ENCODE data around the gene PLXND1.

Gene PLXND1

DNA sequence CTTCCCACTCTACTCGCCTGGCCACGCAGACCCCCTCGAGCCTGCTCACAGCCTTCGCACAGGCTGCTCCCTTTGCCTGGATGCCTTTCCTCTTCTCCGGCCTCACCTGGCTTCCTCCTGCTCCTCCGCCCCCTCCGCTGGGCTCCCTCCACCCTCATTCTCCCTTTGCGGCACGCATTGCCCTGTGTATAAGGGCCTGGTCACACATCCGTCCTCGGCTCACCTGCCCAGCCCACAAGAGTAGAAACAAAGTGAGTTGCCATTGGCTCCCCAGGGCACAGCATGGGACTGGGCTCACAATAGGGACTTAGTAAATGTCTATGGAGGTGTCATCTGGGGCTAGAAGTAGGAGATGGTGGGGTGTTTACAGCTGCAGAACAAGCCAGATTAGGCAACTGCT, 4.2 kb downstream of the PLXND1 start:
- TF ChIP-seq, protein P1, sequence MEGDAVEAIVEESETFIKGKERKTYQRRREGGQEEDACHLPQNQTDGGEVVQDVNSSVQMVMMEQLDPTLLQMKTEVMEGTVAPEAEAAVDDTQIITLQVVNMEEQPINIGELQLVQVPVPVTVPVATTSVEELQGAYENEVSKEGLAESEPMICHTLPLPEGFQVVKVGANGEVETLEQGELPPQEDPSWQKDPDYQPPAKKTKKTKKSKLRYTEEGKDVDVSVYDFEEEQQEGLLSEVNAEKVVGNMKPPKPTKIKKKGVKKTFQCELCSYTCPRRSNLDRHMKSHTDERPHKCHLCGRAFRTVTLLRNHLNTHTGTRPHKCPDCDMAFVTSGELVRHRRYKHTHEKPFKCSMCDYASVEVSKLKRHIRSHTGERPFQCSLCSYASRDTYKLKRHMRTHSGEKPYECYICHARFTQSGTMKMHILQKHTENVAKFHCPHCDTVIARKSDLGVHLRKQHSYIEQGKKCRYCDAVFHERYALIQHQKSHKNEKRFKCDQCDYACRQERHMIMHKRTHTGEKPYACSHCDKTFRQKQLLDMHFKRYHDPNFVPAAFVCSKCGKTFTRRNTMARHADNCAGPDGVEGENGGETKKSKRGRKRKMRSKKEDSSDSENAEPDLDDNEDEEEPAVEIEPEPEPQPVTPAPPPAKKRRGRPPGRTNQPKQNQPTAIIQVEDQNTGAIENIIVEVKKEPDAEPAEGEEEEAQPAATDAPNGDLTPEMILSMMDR (IDR thresholded peaks at IDR 0.05; ENCODE audit: low read depth, low read length), result no peak
- no peak for DNase-seq (ENCODE audit: low read depth)
- H3K4me3 ChIP-seq (ENCODE audit: low read depth, low read length), result peak overlapping the region; percentile 70

DNA sequence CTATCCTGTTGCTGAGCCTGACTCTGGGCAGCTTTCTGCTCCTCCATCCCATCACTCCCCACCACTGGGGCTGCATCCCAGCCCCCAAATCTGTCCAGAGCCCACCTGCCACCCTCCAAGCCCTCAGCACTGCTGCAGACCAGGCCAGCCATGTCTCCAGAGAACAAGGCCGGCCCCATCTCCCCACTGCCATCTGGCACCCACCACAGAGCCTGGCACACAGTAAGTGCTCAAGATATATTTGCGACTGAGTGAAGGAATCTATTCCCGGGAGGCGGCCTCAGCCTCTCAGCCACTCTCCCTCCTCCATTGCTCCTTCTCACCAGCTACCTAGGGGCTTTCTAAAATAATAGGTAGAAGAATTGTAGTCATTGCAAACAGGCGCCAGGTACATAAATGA, 4.8 kb downstream of the PLXND1 start:
- TF ChIP-seq MYC (IDR thresholded peaks at IDR 0.05; ENCODE audit: low read depth, low read length) (no peak), POLR2A (IDR thresholded peaks at IDR 0.05; ENCODE audit: extremely low read depth, insufficient read length) (no peak), MAX (IDR thresholded peaks at IDR 0.05; ENCODE audit: low read depth, low read length) (no peak)
- TF ChIP-seq, protein P1 (IDR thresholded peaks at IDR 0.05; ENCODE audit: low read depth, low read length), result no peak
- no peak for DNase-seq (ENCODE audit: low read depth)
- no peak overlapping the region for H3K4me3 ChIP-seq (ENCODE audit: low read depth, low read length)

DNA sequence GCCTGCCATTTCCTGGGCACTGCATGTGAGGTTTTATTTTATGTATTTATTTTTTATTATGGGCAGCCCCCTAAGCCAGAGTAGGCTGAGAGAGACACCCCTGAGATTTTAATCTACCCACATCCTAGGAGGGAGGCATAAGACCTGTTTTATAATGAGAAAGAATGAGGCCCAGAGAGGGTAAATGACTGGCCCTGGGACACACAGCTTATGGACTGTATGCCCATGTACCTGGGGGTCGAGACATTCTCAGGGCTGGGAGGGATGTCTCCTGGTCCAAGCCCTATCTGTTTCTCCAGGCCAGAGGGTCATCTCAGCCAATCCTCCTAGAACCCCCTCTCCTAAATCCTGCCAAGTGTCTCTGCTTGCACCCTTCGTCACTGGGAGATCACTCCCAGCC, 6.1 kb downstream of the PLXND1 start:
- DNase-seq (ENCODE audit: low read depth), result no peak
- TF ChIP-seq MYC (IDR thresholded peaks at IDR 0.05; ENCODE audit: low read depth, low read length) (no peak), MAX (IDR thresholded peaks at IDR 0.05; ENCODE audit: low read depth, low read length) (no peak), POLR2A (IDR thresholded peaks at IDR 0.05; ENCODE audit: extremely low read depth, insufficient read length) (no peak)
- TF ChIP-seq, protein P1 (IDR thresholded peaks at IDR 0.05; ENCODE audit: low read depth, low read length), result no peak
- peak overlapping the region; percentile 28 for H3K4me3 ChIP-seq (ENCODE audit: low read depth, low read length)

DNA sequence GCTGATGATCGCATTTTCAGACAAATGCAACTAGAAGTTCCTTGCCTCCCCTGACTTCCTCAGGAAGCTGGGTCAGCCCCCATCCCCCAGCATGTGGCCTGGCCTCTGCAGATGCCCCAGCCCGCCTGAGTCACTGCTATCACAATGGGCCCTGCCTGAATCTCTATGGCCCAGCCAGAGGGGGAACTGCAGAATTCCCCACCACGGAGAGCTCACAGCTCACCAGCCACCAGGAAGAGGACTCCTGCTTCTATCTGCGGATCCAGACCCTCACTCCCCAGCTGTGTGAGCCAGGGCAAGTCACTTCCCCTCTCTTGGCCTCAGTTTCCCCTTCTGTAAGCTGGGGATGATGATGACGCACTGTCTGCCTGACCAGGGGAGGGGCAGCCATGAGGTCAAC, 6.9 kb downstream of the PLXND1 start:
- DNase-seq (ENCODE audit: low read depth), result peak; percentile 93
- H3K4me3 ChIP-seq (ENCODE audit: low read depth, low read length), result peak overlapping the region; percentile 28
- TF ChIP-seq, protein P1 (IDR thresholded peaks at IDR 0.05; ENCODE audit: low read depth, low read length), result no peak
- TF ChIP-seq MYC (IDR thresholded peaks at IDR 0.05; ENCODE audit: low read depth, low read length) (peak; percentile 88), MAX (IDR thresholded peaks at IDR 0.05; ENCODE audit: low read depth, low read length) (peak; percentile 76), POLR2A (IDR thresholded peaks at IDR 0.05; ENCODE audit: extremely low read depth, insufficient read length) (no peak)

DNA sequence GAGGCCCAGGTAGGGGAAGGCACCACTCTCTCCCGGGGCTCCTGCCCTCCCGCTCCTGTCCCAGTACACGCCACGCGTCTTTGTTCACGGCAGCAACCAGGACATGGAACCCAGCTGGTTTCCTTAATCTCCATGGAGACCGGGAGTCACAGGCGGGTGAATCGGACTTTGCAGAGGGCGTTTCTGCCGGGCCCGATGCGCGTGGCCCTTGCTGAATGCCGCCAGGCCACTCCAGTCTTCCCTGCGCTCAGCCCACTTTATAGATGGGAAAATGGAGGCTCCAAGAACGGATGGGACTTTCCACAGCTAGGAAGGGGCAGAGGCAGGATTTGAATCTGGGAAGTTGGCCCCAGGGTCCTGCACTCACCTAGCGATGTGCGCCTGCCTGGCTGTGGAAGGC, 7.4 kb downstream of the PLXND1 start:
- no peak for TF ChIP-seq MYC (IDR thresholded peaks at IDR 0.05; ENCODE audit: low read depth, low read length)
- TF ChIP-seq POLR2A (IDR thresholded peaks at IDR 0.05; ENCODE audit: extremely low read depth, insufficient read length), result no peak
- TF ChIP-seq, protein P1 (IDR thresholded peaks at IDR 0.05; ENCODE audit: low read depth, low read length), result no peak
- no peak for TF ChIP-seq MAX (IDR thresholded peaks at IDR 0.05; ENCODE audit: low read depth, low read length)
- no peak for DNase-seq (ENCODE audit: low read depth)
- no peak overlapping the region for H3K4me3 ChIP-seq (ENCODE audit: low read depth, low read length)

DNA sequence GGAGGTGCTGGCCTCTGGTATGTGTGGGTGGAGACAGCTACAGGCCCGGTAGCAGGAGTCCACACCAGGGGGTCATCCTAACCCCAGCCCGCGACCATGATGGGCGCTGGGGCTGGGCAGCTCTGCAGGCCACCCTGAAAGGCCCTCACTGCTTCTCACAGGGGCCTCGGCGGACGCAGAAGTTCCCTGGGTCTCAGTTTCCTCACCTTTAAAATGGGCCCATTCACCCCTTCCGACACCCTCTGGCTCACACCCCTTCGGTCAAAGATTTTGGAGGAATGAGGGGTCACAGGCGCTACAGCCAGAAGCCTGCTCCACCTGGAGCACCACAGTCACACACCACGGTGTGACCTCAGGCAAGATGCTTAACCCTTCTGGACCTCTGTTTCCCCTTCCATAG, 8.0 kb downstream of the PLXND1 start:
- no peak for DNase-seq (ENCODE audit: low read depth)
- H3K4me3 ChIP-seq (ENCODE audit: low read depth, low read length), result no peak overlapping the region
- TF ChIP-seq, protein P1 (IDR thresholded peaks at IDR 0.05; ENCODE audit: low read depth, low read length), result no peak
- TF ChIP-seq MYC (IDR thresholded peaks at IDR 0.05; ENCODE audit: low read depth, low read length), result no peak
- TF ChIP-seq POLR2A (IDR thresholded peaks at IDR 0.05; ENCODE audit: extremely low read depth, insufficient read length), result no peak
- TF ChIP-seq MAX (IDR thresholded peaks at IDR 0.05; ENCODE audit: low read depth, low read length), result no peak

All from NB4 (cell line).